GM19452 (cell line): ENCODE results near the gene GARNL3.

Experiments
- ATAC-seq: cut with Tn5 transposase; IDR thresholded peaks from one replicate; pipeline ENCODE4 v1.9.1; 2021; ENCODE audit not compliant: unreplicated experiment

Gene GARNL3

DNA sequence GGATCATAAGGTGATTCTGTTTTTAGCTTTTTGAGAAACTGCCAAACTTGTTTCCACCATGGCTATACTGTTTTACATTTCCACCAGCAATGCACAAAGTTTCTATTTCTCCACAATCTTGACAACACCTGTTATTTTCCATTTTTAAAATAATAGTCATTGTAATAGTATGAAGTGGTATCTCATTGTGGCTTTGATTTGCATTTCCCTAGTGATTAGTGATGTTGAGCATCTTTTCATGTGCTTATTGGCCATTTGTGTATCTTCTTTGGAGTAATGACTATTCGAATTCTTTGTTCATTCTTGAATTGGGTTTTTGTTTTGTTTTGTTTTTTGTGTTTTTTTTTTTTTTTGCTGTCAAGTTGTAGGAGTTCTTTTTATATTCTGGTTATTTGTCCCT, 4.9 kb downstream of the GARNL3 start:
- ATAC-seq, result no peak

DNA sequence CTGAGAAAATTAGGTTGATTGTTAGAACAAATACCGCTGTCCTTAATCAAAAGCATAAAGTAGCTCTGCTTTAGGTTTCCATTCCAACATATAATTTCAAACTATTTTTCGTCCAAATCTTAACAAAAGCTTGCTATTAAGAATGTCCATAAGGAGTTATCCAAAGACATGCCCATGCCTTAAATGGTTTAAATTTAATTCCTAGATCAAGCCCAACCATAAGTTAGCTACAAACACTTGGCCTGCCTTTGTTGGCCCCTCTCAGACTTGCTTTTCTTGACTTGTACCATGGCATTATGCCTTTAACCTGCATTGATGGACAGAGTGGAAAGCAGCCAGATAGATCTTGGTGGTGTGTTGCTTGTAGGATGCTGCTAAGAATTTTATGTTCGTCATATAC, 8.8 kb downstream of the GARNL3 start:
- no peak for ATAC-seq

- ATAC-seq, result no peak
These were observed 12.5 kb downstream of the GARNL3 start for GRCh38 chr9:127277099-127277498.

DNA sequence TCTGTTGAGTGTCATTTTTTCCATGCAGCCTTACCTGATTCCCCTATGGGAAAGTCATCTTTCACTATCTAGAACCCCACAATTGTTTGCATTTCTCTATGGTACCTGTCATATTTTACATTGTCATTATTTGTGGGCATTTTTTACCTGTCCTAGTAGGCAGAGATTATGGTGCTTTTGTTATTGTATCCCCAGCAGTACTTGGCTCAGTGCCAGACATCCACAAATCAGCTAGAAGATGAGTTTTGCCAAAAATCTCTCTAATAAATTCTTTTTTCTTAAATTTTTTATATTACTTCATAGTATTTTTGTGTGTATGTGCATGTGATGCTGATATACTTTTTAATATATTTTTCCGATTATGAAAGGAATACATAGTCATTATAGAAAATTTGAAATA, 13.2 kb downstream of the GARNL3 start:
- no peak for ATAC-seq

GRCh38 chr9:127278372-127278771, 13.8 kb downstream of the GARNL3 start:
- ATAC-seq, result no peak

DNA sequence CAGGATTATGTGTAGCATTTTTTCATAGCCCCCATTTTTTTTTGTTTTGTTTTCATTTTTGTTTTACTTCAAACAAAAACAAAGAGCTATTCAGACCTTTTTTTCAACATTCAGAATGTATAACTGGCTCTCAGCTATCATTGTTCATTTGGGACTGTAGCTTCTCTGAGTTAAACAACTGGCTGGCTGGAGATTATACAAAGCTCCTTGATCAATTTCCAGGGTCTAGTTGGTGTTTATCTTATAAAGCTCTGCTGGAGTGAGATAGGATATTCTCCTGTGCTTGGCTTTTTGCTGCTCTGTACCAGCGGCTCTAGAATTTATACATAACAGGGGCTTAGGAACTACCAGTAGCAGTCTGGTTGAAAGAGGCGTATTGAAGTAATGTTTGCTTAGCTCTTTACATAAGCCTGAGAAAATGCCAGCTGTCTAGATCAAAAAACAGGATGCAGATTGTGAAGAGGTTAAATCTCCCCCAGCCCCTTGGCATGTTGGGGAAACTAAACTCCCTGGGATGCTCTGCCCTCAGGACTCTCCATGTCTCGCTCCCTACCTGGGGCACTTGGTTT, 15.2 kb downstream of the GARNL3 start:
- no peak for ATAC-seq

DNA sequence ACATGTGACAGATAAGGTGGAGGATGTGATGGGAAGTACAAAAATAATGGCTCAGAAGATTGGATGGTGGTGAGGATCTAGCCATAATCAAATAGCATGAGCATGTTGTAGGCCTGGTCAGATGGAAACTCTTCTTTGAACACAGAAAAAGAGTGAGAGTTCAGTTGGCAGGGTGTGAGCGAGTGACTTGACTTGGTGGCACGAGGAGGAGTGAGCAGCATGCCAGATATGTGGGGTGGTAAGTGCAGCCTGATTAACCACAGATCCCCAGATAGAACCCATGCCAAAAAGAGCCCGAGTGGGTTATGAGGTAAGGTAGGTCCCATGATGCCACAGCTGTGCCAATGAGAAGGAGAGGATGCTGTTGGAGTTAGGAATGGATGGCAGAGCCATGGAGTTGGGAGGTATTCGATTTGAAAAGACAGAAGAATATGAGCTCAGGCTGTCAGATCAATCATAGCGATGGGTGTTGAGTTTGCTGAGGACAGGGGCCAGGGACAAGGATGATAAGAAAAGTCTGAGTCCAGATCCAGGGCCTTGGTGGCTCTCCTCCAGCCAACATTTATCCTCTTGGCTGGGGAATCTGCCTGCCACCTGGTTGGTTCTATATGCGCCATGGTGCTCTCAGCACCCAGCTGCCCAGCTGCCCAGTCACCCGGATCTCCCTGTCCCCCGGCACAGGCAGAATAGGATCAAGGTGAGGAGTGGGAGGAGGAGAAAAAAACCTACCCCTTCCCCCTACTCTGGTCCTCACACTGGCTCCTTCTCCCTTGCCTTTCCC, 16.5 kb downstream of the GARNL3 start:
- ATAC-seq, result no peak

DNA sequence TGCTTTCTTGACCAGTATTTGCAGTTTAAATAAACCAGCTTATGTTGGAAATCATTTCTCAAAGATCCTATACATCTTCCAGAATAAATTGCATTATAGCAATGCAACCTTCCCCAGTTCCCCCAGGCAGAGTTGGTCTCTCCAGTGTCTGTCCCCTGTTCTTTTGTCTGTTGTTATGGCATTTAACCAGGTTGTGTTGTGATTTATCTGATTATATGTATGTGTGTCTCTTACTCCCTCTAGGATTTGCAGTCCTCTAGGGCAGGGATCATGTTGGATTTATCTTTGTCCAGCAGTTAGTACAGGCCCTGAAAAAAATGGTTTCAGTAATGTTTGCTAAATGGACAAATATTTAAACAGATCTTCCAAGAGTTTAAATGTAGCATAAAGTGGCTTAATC, 17.3 kb downstream of the GARNL3 start:
- ATAC-seq, result no peak

GRCh38 chr9:127282611-127283010, 18.0 kb downstream of the GARNL3 start:
- ATAC-seq, result no peak

DNA sequence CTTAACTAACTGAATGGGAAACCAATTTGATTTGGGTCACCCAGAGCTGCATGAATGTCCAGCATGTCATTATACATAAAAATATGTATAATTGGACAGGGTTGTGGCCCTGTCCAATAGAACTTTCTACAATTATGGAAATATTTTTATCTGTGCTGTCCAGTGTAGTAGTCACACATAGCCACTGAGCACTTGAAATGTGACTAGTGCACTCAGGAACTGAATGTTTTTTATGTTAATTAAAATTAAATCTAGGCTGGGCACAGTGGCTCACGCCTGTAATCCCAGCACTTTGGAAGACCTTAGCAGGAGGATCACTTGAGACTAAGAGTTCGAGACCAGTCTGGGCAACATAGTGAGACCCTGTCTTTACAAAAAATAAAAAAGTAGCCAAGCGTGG, 18.6 kb downstream of the GARNL3 start:
- ATAC-seq, result no peak

GRCh38 chr9:127283917-127284497, 19.4 kb downstream of the GARNL3 start:
- no peak for ATAC-seq

GRCh38 chr9:127285965-127286364, 21.4 kb downstream of the GARNL3 start:
- ATAC-seq, result no peak

DNA sequence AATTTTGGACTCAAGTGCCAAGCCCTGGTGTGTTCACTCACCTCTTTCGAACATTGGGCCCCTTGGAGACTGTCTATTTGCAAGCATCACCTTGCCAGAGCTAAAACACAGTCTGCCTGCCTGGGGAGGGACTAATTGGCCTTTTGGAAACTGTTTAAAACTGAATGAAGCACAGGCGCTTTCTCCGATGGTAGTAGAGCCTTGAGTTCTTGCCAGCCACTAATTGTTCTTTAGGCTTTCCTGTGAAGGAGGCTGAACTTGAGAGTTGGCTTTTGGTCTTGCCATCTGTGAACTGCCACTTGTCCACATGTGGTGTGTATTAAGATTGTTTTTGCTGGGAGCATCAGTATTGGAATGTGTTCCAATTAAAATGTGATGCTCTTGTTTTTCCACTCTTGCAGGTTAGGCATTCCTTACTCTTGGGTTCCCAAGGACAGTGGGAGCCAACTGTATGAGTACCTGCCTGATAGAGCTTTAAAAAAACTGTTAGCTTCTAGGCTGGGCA, 26.0 kb downstream of the GARNL3 start:
- ATAC-seq, result no peak

GRCh38 chr9:127291246-127291778, 26.7 kb downstream of the GARNL3 start:
- no peak for ATAC-seq

GRCh38 chr9:127292415-127292814, 27.8 kb downstream of the GARNL3 start:
- ATAC-seq, result no peak

DNA sequence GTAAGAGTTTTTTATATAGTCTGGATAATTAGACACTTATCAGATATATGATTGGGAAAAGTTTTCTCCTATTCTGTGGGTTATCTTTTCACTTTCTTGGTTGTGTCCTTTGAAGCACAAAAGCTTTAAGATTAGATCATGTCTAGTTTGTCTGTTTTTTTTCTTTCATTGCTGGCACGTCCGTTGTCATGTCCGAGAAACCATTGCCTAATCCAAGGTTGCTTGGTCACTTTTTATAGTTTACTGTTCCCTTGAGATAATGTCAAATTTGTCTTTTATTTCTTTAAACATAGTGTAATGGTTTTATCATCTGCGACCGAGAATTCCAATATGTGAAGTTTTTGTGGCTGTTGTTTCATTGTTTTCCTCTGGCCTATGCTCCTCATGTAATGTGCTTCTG, 28.8 kb downstream of the GARNL3 start:
- ATAC-seq, result no peak

DNA sequence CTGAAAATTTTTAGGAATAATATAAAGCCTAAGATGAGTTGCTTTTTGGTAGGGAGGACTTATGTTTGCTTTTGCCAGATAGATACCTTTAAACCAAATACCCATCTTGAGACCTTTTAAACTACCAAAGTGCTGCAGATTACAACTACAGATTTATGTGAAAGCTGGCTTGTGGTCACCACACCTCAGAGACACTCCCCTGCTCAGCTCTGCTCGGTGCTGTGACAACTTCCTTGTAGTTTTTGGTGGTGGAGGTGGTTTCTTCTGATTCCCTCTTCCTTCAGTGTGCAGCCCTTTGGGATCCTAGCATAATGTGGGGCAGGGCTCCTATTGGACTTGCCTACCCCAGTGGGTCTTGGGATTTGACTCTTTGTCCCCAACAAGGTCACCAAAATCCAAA, 29.2 kb downstream of the GARNL3 start:
- ATAC-seq, result no peak

DNA sequence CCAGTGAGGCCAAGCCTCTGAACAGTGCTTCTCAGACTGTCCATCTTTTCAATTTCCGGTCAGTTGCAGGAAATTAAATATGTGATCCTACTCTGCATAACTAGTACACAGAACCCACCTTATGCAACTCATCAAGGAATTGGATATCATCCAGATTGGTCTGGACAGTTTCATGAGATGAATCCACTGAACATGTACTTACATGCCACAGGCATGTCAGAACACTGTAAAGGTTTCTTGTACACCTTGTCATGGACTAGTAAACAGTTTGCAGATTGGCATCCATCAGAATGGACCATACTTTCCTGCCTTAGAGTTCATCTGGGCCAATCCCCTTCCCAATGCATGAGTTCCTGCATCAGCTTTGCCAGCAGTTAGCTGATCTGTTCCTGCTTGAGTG, 30.4 kb downstream of the GARNL3 start:
- no peak for ATAC-seq

GRCh38 chr9:127300886-127301447, 36.4 kb downstream of the GARNL3 start:
- ATAC-seq, result no peak

GRCh38 chr9:127303830-127304229, 39.3 kb downstream of the GARNL3 start:
- no peak for ATAC-seq

DNA sequence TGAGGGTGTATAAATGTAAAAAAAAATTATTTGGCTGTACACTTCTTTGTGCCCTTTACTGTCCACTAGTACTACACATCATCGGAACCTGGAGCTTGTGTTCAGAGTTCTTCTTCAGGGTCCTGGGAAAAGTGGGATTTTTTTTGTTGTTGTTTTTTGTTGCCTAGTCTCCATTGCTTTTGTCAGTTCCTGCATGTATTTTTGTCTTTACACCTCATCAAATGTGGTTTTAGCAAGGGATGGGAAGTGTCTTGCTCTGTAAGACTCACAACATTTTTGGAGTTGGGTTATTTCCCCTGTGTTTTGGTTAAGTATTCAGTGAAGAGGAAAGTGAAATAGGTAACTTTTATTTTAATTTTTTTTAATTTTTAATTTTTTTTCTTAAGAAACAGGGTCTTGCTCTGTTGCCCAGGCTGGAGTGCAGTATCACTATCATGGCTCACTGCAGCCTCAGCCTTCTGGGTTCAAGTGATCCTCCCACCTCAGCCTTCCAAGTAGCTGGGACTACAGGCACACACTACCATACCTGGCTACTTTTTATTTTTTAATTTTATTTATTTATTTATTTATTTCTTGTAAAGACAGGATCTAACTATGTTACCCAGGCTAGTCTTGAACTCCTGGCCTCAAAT, 40.7 kb downstream of the GARNL3 start:
- ATAC-seq, result no peak
